GM18526 (cell line): ENCODE results near the gene PDYN.

ENCODE experiments used
- POLR2A ChIP-seq: IDR thresholded peaks from 3 replicates; pipeline ENCODE4 v1.6.1; 2011; ENCODE audit not compliant: insufficient read length; ENCODE audit errors: extremely low read depth

Gene PDYN

GRCh38 chr20:1946762-1947534, 46.9 kb downstream of the PDYN start:
- no peak for TF ChIP-seq POLR2A

DNA sequence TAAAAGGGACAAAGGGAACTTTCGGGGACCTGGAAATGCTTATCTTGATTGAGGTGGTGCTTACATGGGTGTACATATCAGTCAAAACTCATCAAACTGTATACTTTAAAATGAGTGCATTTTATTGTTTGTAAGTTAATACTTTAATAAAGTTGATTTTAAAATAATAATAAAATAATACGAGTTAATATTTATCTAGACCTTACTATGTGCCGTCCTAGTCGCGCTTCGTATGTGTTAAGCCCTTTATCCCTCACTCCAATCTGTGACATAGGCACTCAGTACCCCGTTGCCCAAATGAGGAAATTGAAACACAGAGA, 47.5 kb downstream of the PDYN start:
- no peak for TF ChIP-seq POLR2A

DNA sequence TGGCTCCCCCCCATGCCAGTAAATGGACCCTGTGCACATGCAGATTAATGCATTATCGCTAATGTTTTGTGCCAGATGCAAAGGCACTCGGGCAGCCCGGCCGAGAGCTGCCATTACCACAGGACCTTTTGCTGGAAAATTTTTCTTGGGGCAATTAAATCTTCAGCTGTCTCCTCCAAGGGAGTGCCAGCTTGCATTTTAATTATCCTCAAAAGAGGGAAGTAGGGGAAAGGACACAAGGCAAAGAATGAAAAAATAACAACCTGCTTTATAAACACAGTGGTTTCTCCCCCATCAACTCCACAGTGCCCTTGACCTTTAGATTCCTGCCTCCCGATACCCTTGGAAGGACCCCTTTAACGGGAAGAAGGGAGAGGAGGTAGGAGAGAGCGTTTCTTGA, 48.2 kb downstream of the PDYN start:
- no peak for TF ChIP-seq POLR2A

DNA sequence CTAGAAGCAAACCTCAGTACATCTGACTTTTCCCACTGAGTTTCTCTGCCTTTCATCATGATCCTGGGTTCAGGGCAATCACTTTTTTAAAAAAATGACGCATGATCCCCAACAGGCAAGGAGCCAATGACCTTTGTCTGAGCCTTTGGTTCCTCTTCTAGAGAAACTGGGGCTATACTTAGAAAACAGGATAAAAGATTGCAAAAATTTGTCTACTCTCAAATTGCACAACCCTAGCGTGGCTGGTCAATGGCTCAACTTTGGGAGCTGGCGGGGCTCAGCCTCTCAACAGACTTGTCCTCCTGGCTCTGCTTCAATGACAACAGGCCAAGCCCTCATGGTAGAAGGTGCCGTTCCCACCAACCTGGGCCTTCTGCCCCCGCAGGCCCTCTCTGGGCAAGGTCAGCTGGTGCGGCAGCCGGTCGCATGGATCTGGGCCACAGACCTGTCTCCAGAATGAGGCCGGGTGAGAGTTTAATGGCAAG, 48.7 kb downstream of the PDYN start:
- TF ChIP-seq POLR2A: no peak

- TF ChIP-seq POLR2A: no peak
These were observed 49.3 kb downstream of the PDYN start for GRCh38 chr20:1944345-1945091.

GRCh38 chr20:1943275-1944002, 50.4 kb downstream of the PDYN start:
- no peak for TF ChIP-seq POLR2A

- TF ChIP-seq POLR2A: no peak
These were observed 51.2 kb downstream of the PDYN start for GRCh38 chr20:1942486-1943274.

GRCh38 chr20:1942061-1942460, 51.8 kb downstream of the PDYN start:
- no peak for TF ChIP-seq POLR2A

DNA sequence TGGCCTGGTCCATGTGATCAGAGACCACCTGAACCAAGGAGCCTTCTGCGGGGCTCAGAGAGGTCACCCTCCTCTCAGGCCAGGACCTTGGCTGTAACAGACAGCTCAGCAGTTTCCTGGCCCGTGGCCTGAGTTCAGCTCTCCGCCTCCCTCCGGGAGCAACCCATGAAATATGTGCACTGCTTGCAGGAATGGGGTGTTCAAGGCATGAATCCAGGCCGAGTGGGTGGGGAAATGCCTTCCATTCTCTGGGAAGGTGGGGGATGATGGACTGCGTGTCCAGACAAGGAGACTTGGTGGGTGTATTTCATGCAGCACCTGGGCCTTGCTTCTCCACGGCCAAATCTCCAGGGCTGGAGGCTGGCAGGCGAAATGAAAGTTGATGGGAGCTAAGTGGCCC, 52.6 kb downstream of the PDYN start:
- no peak for TF ChIP-seq POLR2A

DNA sequence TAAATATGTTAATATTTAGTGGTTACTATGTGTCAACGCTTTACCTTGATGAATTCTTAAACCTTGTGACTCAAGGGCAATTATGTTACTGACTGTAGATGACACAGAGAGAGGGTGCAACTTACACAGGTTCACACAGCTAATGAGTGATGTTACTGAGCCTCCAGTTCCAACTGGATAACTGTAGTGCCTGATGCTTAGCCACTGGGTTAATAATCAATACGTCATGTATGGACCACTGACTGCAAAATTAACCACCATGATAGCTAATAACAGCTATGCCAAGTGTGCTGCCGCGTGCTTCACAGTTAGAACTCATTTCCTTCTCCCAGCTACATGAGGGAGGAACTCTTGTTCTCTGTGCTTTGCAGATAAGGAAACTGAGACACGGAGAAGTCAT, 53.3 kb downstream of the PDYN start:
- no peak for TF ChIP-seq POLR2A

- no peak for TF ChIP-seq POLR2A
These were observed 54.6 kb downstream of the PDYN start for GRCh38 chr20:1939270-1939595.

GRCh38 chr20:1938464-1939269, 55.2 kb downstream of the PDYN start:
- TF ChIP-seq POLR2A: no peak

GRCh38 chr20:1937316-1937976, 56.4 kb downstream of the PDYN start:
- TF ChIP-seq POLR2A: no peak
